Measurements from ENCODE around the gene LGALS3. TPM values are rescaled to one million over a fixed set of nuclear protein-coding genes. Genes with fewer than 3 reads are reported as not detected.

The LGALS3 gene
- total RNA-seq, 4 donors from 2014 or later: 242 to 1,284 (median 1,203) TPM

- Histone ChIP-seq H3K9me3 (no peaks in the 10 kb centered on the region), H3K36me3 (no peaks in the 10 kb centered on the region), H3K27me3 (no peaks in the 10 kb centered on the region), H3K4me3 (no peak overlapping the region), H3K27ac (peak overlapping the region; percentile 81 to 93 (median 88)), H3K4me1 (peaks cover 9 to 63% (median 26%) of the 10 kb centered on the region in 4 donors)
- DNase-seq: peak in 1 of 3 donors; percentile 18
- TF ChIP-seq POLR2A (IDR thresholded peaks at IDR 0.05) (no peak), CTCF (IDR thresholded peaks at IDR 0.05) (no peak)
Observed at GRCh38 chr14:55101698-55102097, 27.4 kb upstream of the LGALS3 start.

- peaks cover 9 to 68% (median 27%) of the 10 kb centered on the region in 4 donors for H3K4me1 ChIP-seq
Observed at GRCh38 chr14:55102141-55102621, 26.9 kb upstream of the LGALS3 start.

GRCh38 chr14:55103005-55103640, 25.9 kb upstream of the LGALS3 start:
- DNase-seq: peak; percentile 67 to 93 (median 88)
- Histone ChIP-seq H3K9me3 (no peaks in the 10 kb centered on the region), H3K4me3 (peak overlapping the region in 3 of 4 donors; percentile 2 to 25 (median 20)), H3K36me3 (no peaks in the 10 kb centered on the region), H3K4me1 (peaks cover 9 to 69% (median 29%) of the 10 kb centered on the region in 4 donors), H3K27me3 (no peaks in the 10 kb centered on the region), H3K27ac (peak overlapping the region; percentile 81 to 93 (median 88))
- TF ChIP-seq POLR2A (IDR thresholded peaks at IDR 0.05): peak in 1 of 2 donors; percentile 80
- TF ChIP-seq CTCF (IDR thresholded peaks at IDR 0.05): peak in 2 of 6 experiments; percentile 9 to 14

More at GRCh38 chr14:55102141-55102621, 26.9 kb upstream of the LGALS3 start:
- Histone ChIP-seq H3K27me3 (no peaks in the 10 kb centered on the region), H3K36me3 (no peaks in the 10 kb centered on the region), H3K4me3 (no peak overlapping the region), H3K9me3 (no peaks in the 10 kb centered on the region), H3K27ac (peak overlapping the region; percentile 81 to 93 (median 88))
- peak; percentile 67 to 83 (median 74) for DNase-seq
- TF ChIP-seq POLR2A (IDR thresholded peaks at IDR 0.05) (peak in 1 of 2 donors; percentile 47), CTCF (IDR thresholded peaks at IDR 0.05) (no peak)

GRCh38 chr14:55103971-55104954, 24.8 kb upstream of the LGALS3 start:
- H3K4me1 ChIP-seq: peaks cover 9 to 78% (median 26%) of the 10 kb centered on the region in 4 donors
- TF ChIP-seq POLR2A (IDR thresholded peaks at IDR 0.05) (no peak), CTCF (IDR thresholded peaks at IDR 0.05) (no peak)
- no peaks in the 10 kb centered on the region for H3K9me3 ChIP-seq
- DNase-seq: peak in 1 of 3 donors; percentile 45
- H3K27me3 ChIP-seq: no peaks in the 10 kb centered on the region
- peak overlapping the region; percentile 81 to 93 (median 88) for H3K27ac ChIP-seq
- no peak overlapping the region for H3K4me3 ChIP-seq
- no peaks in the 10 kb centered on the region for H3K36me3 ChIP-seq

- Histone ChIP-seq H3K4me3 (no peak overlapping the region), H3K9me3 (no peaks in the 10 kb centered on the region), H3K27me3 (no peaks in the 10 kb centered on the region), H3K4me1 (peaks cover 9 to 76% (median 26%) of the 10 kb centered on the region in 4 donors), H3K27ac (peak overlapping the region in 3 of 4 donors; percentile 9 to 34 (median 10)), H3K36me3 (no peaks in the 10 kb centered on the region)
- no peak for TF ChIP-seq POLR2A (IDR thresholded peaks at IDR 0.05)
- TF ChIP-seq CTCF (IDR thresholded peaks at IDR 0.05): no peak
- no peak for DNase-seq
Observed at GRCh38 chr14:55105991-55106390, 23.1 kb upstream of the LGALS3 start.

Measured in Peyer's patch (tissue), 4 donors.